Lower leg skin (tissue), 4 donors: ENCODE measurements around the gene AMIGO3. TPM values are rescaled to one million over a fixed set of nuclear protein-coding genes. Genes with fewer than 3 reads are reported as not detected.

Experiments used
- DNase-seq, 2 donors: peaks; one replicate each; pipeline ENCODE4 v3.0.0-alpha.2; 2019; ENCODE audit warnings: low spot score in 2 of 2
- H3K4me3 ChIP-seq: fragments of 200-600 bp; sonication (generic); 2 replicates; pipeline ENCODE4 v1.5.1; 2017; ENCODE audit warnings: mild to moderate bottlenecking, low read depth; ENCODE audit not compliant: poor library complexity, severe bottlenecking
- CTCF ChIP-seq, 3 donors: fragments of 450-650 bp; IDR thresholded peaks; one replicate each; pipeline ENCODE4 v1.5.1; 2016; ENCODE audit warnings: antibody characterized with exemption in 3 of 3, mild to moderate bottlenecking in 3 of 3, moderate library complexity in 2 of 3
- POLR2A ChIP-seq, 2 donors: fragments of 450-650 bp; IDR thresholded peaks; one replicate each; pipeline ENCODE4 v1.6.1; 2016 to 2017; ENCODE audit warnings: antibody characterized with exemption in 2 of 2, mild to moderate bottlenecking in 1 of 2, moderate library complexity in 1 of 2
- WGBS, 2 donors: methylation state at CpG; one replicate each; pipeline ENCODE4 v1.1.5; 2018; 5-methylcytosine and 5-hydroxymethylcytosine counted together
- intact Hi-C: fragments of 100-400 bp; cut with DNase I; formaldehyde crosslinking; loops from one replicate; pipeline ENCODE4 v1.15.0; 2023; ENCODE audit warnings: low total_unique reads
- total RNA-seq, 4 donors: library from RNA; depleted of rRNA; stranded (reverse); fragments of >200 nt; gene quantifications; one replicate each; pipeline ENCODE4 v1.1.0, GENCODE V29; 2016

AMIGO3 gene
- total RNA-seq, 4 donors from 2014 or later: 1.0 to 3.7 (median 3.1) TPM

GRCh38 chr3:49723628-49724551, 4.4 kb upstream of the AMIGO3 start, which contains the start of gene GMPPB:
TSS of gene GMPPB (minus strand) at chr3:49723951. CDS start at chr3:49723726, 225 bp downstream.
- intact Hi-C loops: loop anchor here (10.0 kb wide), 1 partner anchor 61 kb away; the partner anchor contains the start of gene IP6K1

GRCh38 chr3:49723296-49723627, 3.8 kb upstream of the AMIGO3 start:
- peak in 1 of 2 donors; percentile 93 for DNase-seq
- TF ChIP-seq POLR2A (IDR thresholded peaks at IDR 0.05): no peak
- no peak for TF ChIP-seq CTCF (IDR thresholded peaks at IDR 0.05)
- intact Hi-C loops: loop anchor here (10.0 kb wide), 1 partner anchor 62 kb away; the partner anchor contains the start of gene IP6K1
- WGBS, 2 donors: 0 to 2% methylated on average over 7 to 10 of the region's 20 CpGs
- peak overlapping the region; percentile 96 for H3K4me3 ChIP-seq

More at GRCh38 chr3:49723628-49724551, 4.4 kb upstream of the AMIGO3 start, which contains the start of gene GMPPB:
- H3K4me3 ChIP-seq: peak within 1 kb of the TSS; percentile 96
- whole genome bisulfite sequencing, 2 donors: 0% methylated on average over 12 to 69 of the region's 102 CpGs
- peak; percentile 95 to 99 for DNase-seq
- TF ChIP-seq CTCF (IDR thresholded peaks at IDR 0.05) (no peak), POLR2A (IDR thresholded peaks at IDR 0.05) (no peak)

GRCh38 chr3:49722896-49723295, 3.4 kb upstream of the AMIGO3 start:
- WGBS, 2 donors: 52 to 61% methylated on average over 8 of the region's 8 CpGs
- DNase-seq: no peak
- intact Hi-C loops: loop anchor here (10.0 kb wide), 1 partner anchor 62 kb away; the partner anchor contains the start of gene IP6K1
- H3K4me3 ChIP-seq: peak overlapping the region; percentile 96
- TF ChIP-seq POLR2A (IDR thresholded peaks at IDR 0.05) (no peak), CTCF (IDR thresholded peaks at IDR 0.05) (no peak)

- DNase-seq: peak in 1 of 2 donors; percentile 87
- TF ChIP-seq POLR2A (IDR thresholded peaks at IDR 0.05): no peak
- TF ChIP-seq CTCF (IDR thresholded peaks at IDR 0.05): no peak
- 83 to 84% methylated on average over 23 to 24 of the region's 26 CpGs for WGBS, 2 donors
- no peak overlapping the region for H3K4me3 ChIP-seq
- intact Hi-C loops: loop anchor here (10.0 kb wide), 1 partner anchor 63 kb away; the partner anchor contains the start of gene IP6K1
Measured at GRCh38 chr3:49721896-49722781, 2.7 kb upstream of the AMIGO3 start.

- 70% methylated on average over 9 of the region's 9 CpGs for WGBS, 2 donors
- peak in 1 of 2 donors; percentile 83 for DNase-seq
- intact Hi-C loops: loop anchor here (10.0 kb wide), 1 partner anchor 63 kb away; the partner anchor contains the start of gene IP6K1
- TF ChIP-seq POLR2A (IDR thresholded peaks at IDR 0.05) (no peak), CTCF (IDR thresholded peaks at IDR 0.05) (no peak)
- no peak overlapping the region for H3K4me3 ChIP-seq
Measured at GRCh38 chr3:49721596-49721895, 2.1 kb upstream of the AMIGO3 start.
